Measurements from ENCODE around the gene GAS7. TPM values are rescaled to one million over a fixed set of nuclear protein-coding genes. Genes with fewer than 3 reads are reported as not detected.

The GAS7 gene
- polyA plus RNA-seq, 1 donor (not counting 4 experiments of a cell fraction or from before 2014, with no cell fraction given) = 0.10 TPM

GRCh38 chr17:10177913-10178505 is 20.4 kb downstream of the GAS7 start:
- no peaks in the 10 kb centered on the region for H4K20me1 ChIP-seq (ENCODE audit: control insufficient read depth, extremely low read depth, insufficient read depth, low read length)
- H3K4me3 ChIP-seq (ENCODE audit: control insufficient read depth in 2 of 3, extremely low read depth in 1 of 3, insufficient read depth in 2 of 3, low read depth in 1 of 3, low read length in 3 of 3) = no peak overlapping the region
- no peak overlapping the region for H3K9ac ChIP-seq (ENCODE audit: control insufficient read depth, extremely low read depth, insufficient read depth, low read length)
- TF ChIP-seq EZH2 (IDR thresholded peaks at IDR 0.05; ENCODE audit: low read length) (no peak), CTCF (optimal IDR thresholded peaks at IDR 0.05 in 1 of 3, IDR thresholded peaks at IDR 0.05 in 1 of 3, conservative IDR thresholded peaks at IDR 0.05 in 1 of 3; ENCODE audit: extremely low read depth in 1 of 3, insufficient read depth in 2 of 3, low read length in 3 of 3) (no peak)
- no peaks in the 10 kb centered on the region for H3K79me2 ChIP-seq (ENCODE audit: control insufficient read depth, insufficient read depth, low read length)
- DNase-seq (ENCODE audit: low read depth, low spot score) (no peak), FAIRE-seq (no peak)
- H3K27me3 ChIP-seq (ENCODE audit: control insufficient read depth, extremely low read depth, insufficient read depth, low read length) = no peaks in the 10 kb centered on the region
- no peaks in the 10 kb centered on the region for H3K9me3 ChIP-seq (ENCODE audit: control insufficient read depth, low read depth, low read length)
- dilution Hi-C loops (cut with MboI; ENCODE audit: extremely low pct_ligation_motif_present, low sequenced_read_pairs) = no loop called here
- no peaks in the 10 kb centered on the region for H3K36me3 ChIP-seq (ENCODE audit: control insufficient read depth in 2 of 2, extremely low read depth in 1 of 2, insufficient read depth in 2 of 2, low read length in 2 of 2)
- no peaks in the 10 kb centered on the region for H3K9me1 ChIP-seq (ENCODE audit: control insufficient read depth, extremely low read depth, insufficient read depth, low read length)
- peaks cover 6% of the 10 kb centered on the region for H3K4me1 ChIP-seq (ENCODE audit: control insufficient read depth, extremely low read depth, insufficient read depth, low read length)
- no peak overlapping the region for H2AFZ ChIP-seq (ENCODE audit: control insufficient read depth, low read length)
- no peak overlapping the region for H3K27ac ChIP-seq (ENCODE audit: control insufficient read depth, insufficient read depth, low read length)
- no peak overlapping the region for H3K4me2 ChIP-seq (ENCODE audit: control insufficient read depth, extremely low read depth, insufficient read depth, low read depth, low read length)

GRCh38 chr17:10177131-10177912 is 21.1 kb downstream of the GAS7 start:
- no peak for FAIRE-seq

More at GRCh38 chr17:10177131-10177912, 21.1 kb downstream of the GAS7 start:
- H3K27ac ChIP-seq (ENCODE audit: control insufficient read depth, insufficient read depth, low read length) = no peak overlapping the region
- no peaks in the 10 kb centered on the region for H3K79me2 ChIP-seq (ENCODE audit: control insufficient read depth, insufficient read depth, low read length)
- dilution Hi-C loops (cut with MboI; ENCODE audit: extremely low pct_ligation_motif_present, low sequenced_read_pairs) = no loop called here
- H4K20me1 ChIP-seq (ENCODE audit: control insufficient read depth, extremely low read depth, insufficient read depth, low read length) = no peaks in the 10 kb centered on the region
- H3K36me3 ChIP-seq (ENCODE audit: control insufficient read depth in 2 of 2, extremely low read depth in 1 of 2, insufficient read depth in 2 of 2, low read length in 2 of 2) = no peaks in the 10 kb centered on the region
- TF ChIP-seq EZH2 (IDR thresholded peaks at IDR 0.05; ENCODE audit: low read length) = no peak
- no peak for TF ChIP-seq CTCF (optimal IDR thresholded peaks at IDR 0.05 in 1 of 3, IDR thresholded peaks at IDR 0.05 in 1 of 3, conservative IDR thresholded peaks at IDR 0.05 in 1 of 3; ENCODE audit: extremely low read depth in 1 of 3, insufficient read depth in 2 of 3, low read length in 3 of 3)
- no peaks in the 10 kb centered on the region for H3K27me3 ChIP-seq (ENCODE audit: control insufficient read depth, extremely low read depth, insufficient read depth, low read length)
- no peak for DNase-seq (ENCODE audit: low read depth, low spot score)
- H2AFZ ChIP-seq (ENCODE audit: control insufficient read depth, low read length) = no peak overlapping the region
- H3K9me3 ChIP-seq (ENCODE audit: control insufficient read depth, low read depth, low read length) = no peaks in the 10 kb centered on the region
- peaks cover 9% of the 10 kb centered on the region for H3K4me1 ChIP-seq (ENCODE audit: control insufficient read depth, extremely low read depth, insufficient read depth, low read length)
- no peak overlapping the region for H3K4me2 ChIP-seq (ENCODE audit: control insufficient read depth, extremely low read depth, insufficient read depth, low read depth, low read length)
- no peaks in the 10 kb centered on the region for H3K9me1 ChIP-seq (ENCODE audit: control insufficient read depth, extremely low read depth, insufficient read depth, low read length)
- H3K9ac ChIP-seq (ENCODE audit: control insufficient read depth, extremely low read depth, insufficient read depth, low read length) = no peak overlapping the region
- H3K4me3 ChIP-seq (ENCODE audit: control insufficient read depth in 2 of 3, extremely low read depth in 1 of 3, insufficient read depth in 2 of 3, low read depth in 1 of 3, low read length in 3 of 3) = no peak overlapping the region

Measured in keratinocyte (primary cell).